Measurements from ENCODE around the gene TH. TPM values are rescaled to one million over a fixed set of nuclear protein-coding genes. Genes with fewer than 3 reads are reported as not detected.
"Not testable (repeated sequence)": the region's sequence is repeated elsewhere in the genome, so short reads cannot be mapped to it uniquely, and the experiment has no call there.

TH gene
- polyA plus RNA-seq, 2 of the 4 experiments (the other 2 are of a cell fraction), result not detected

DNA sequence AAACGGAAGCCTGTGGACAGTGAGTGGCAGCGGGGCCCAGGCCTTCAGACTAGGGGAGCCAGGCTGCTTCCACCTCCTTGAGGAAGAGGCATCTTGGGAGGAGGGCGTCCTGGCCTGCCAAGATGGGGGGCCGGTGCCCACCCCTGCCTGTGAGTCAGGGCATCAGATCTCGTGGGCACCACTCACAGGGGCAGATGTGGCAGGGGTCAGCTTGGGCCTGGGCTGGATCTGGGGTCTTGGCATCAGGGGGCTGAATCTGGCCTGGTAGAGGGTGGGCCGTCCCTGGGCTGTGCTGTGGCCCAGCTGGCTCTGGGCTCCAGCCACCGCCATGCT lies 24.1 kb upstream of the TH start:
- no peaks in the 10 kb centered on the region for H3K4me1 ChIP-seq
- WGBS (ENCODE audit: missing lambda C conversion rate), result 43% methylated on average over 1 of the region's 7 CpGs
- H3K9me3 ChIP-seq, result no peaks in the 10 kb centered on the region
- FAIRE-seq (no peak), ATAC-seq (no peak; a peak in 1 of 6 replicates), DNase-seq (ENCODE audit: low read depth in 1 of 2, low spot score in 1 of 2) (no peak)
- no peak overlapping the region for H3K4me2 ChIP-seq
- ChIA-PET CTCF (interaction anchor here (0.6 to 6.1 kb wide), 23 partner anchors 8 to 336 kb away, joined by 3 to 90 read pairs (median 5); partner anchors contain the start of gene ASCL2), POLR2A (no interaction called here)
- TF ChIP-seq ZNF302 (CRISPR knock-in tag; IDR thresholded peaks at IDR 0.05), result no peak
- TF ChIP-seq EP300 (IDR thresholded peaks at IDR 0.05), result no peak
- TF ChIP-seq GATA3 (IDR thresholded peaks at IDR 0.05; ENCODE audit: borderline replicate concordance), result no peak
- TF ChIP-seq HDAC2 (IDR thresholded peaks at IDR 0.05), result no peak
- TF ChIP-seq, protein P1, sequence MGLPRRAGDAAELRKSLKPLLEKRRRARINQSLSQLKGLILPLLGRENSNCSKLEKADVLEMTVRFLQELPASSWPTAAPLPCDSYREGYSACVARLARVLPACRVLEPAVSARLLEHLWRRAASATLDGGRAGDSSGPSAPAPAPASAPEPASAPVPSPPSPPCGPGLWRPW (IDR thresholded peaks at IDR 0.05), result no peak
- no peak overlapping the region for H3K27ac ChIP-seq
- H3K4me3 ChIP-seq, result no peak overlapping the region

DNA sequence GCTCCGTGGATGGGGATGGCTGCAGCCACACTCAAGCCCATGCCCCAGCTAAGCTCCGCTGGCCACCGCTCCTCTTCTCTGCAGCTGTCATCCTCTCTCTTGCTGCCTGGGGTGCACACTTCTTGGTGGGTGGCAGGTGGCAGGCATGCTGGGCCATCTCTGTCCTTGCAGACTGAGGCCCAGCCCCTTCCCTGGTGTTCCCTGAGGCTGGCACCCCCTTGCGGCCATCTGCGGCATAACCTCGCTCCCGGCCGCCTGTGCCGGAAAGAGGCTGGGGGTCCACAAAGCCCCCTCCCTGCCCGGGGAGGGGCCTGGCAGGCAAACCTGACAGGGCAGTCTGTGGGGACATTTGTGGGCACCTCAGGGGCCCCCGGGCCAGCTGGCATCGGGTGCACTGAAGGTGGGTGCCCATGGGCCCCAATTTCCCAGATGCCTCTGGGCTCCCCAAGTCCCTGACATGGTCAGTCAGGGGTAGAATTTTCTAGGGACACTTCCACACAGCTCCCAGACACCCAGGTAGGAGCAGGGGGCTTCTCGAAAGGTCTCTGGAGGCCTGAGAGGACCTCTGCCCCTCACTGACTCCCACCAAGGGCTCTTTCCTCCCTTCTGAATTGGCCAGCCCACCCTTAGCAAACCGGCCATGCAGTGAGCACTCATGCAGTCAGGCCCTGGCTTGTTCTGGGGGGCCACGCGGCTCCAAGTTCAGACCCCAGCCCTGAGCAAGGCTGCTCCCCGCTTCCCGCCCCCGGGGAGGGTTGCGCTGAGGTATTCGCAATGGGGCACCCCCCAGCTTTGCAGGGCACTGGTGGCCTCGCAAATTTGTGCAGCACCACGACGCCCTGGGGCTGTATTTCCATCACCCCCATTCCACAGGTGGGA lies 23.5 kb upstream of the TH start:
- H3K4me3 ChIP-seq, result no peak overlapping the region
- H3K27ac ChIP-seq, result no peak overlapping the region
- H3K4me2 ChIP-seq, result peak overlapping the region; percentile 58; the same call in 2 of the 3 replicates
- ChIA-PET POLR2A (no interaction called here), CTCF (interaction anchor here (0.6 to 6.1 kb wide), 46 partner anchors 8 to 755 kb away, joined by 3 to 90 read pairs (median 4); partner anchors contain the start of genes ASCL2, INS, TSPAN32 and TSSC4)
- no peaks in the 10 kb centered on the region for H3K9me3 ChIP-seq
- DNase-seq (ENCODE audit: low read depth in 1 of 2, low spot score in 1 of 2) (peak; percentile 44 to 62), ATAC-seq (peak; percentile 35 to 71; a peak in 4 of 6 replicates), FAIRE-seq (no peak)
- TF ChIP-seq RAD21 (conservative IDR thresholded peaks at IDR 0.05 in 1 of 2, IDR thresholded peaks at IDR 0.05 in 1 of 2) (peak; percentile 18 to 33; a peak in 2 of 5 replicates), PHF8 (IDR thresholded peaks at IDR 0.05; ENCODE audit: borderline replicate concordance, low read depth) (no peak), SMC3 (IDR thresholded peaks at IDR 0.05) (peak; percentile 37; the same call in 2 of the 3 replicates), ZFP36 (IDR thresholded peaks at IDR 0.05; ENCODE audit: borderline replicate concordance, partially characterized antibody) (no peak)
- TF ChIP-seq, protein P2, sequence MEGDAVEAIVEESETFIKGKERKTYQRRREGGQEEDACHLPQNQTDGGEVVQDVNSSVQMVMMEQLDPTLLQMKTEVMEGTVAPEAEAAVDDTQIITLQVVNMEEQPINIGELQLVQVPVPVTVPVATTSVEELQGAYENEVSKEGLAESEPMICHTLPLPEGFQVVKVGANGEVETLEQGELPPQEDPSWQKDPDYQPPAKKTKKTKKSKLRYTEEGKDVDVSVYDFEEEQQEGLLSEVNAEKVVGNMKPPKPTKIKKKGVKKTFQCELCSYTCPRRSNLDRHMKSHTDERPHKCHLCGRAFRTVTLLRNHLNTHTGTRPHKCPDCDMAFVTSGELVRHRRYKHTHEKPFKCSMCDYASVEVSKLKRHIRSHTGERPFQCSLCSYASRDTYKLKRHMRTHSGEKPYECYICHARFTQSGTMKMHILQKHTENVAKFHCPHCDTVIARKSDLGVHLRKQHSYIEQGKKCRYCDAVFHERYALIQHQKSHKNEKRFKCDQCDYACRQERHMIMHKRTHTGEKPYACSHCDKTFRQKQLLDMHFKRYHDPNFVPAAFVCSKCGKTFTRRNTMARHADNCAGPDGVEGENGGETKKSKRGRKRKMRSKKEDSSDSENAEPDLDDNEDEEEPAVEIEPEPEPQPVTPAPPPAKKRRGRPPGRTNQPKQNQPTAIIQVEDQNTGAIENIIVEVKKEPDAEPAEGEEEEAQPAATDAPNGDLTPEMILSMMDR (IDR thresholded peaks at IDR 0.05), result peak; percentile 77
- TF ChIP-seq, protein P1 (IDR thresholded peaks at IDR 0.05), result no peak
- H3K4me1 ChIP-seq, result no peaks in the 10 kb centered on the region
- WGBS (ENCODE audit: missing lambda C conversion rate), result 35% methylated on average over 18 of the region's 24 CpGs

DNA sequence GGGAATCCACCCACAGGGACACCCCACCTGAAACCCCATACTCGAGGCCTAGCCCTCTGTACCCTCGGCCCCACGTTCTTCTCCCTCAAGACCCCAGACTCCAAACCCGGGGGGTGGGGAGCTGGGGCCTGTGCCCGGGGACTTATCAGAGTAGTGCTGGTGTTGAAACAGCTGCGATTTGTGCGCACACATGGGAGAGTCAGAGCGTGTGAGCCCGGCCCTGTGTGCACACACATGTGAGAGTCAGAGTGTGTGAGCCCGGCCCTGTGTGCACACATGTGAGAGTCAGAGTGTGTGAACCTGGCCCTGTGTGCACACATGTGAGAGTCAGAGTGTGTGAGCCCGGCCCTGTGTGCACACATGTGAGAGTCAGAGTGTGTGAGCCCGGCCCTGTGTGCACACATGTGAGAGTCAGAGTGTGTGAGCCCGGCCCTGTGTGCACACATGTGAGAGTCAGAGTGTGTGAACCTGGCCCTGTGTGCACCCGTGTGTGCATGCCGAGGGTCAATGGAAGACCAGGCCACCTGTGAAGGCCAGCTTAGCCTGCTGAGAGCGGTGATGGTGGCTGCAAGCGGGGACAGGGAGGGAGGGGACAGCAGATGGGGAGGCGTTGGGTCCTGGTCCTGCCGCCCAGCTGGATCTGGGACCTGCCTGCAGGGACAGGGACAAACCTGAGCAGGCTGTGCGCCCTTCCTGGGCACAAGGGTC lies 22.4 kb upstream of the TH start:
- FAIRE-seq, result not testable (repeated sequence)

DNA sequence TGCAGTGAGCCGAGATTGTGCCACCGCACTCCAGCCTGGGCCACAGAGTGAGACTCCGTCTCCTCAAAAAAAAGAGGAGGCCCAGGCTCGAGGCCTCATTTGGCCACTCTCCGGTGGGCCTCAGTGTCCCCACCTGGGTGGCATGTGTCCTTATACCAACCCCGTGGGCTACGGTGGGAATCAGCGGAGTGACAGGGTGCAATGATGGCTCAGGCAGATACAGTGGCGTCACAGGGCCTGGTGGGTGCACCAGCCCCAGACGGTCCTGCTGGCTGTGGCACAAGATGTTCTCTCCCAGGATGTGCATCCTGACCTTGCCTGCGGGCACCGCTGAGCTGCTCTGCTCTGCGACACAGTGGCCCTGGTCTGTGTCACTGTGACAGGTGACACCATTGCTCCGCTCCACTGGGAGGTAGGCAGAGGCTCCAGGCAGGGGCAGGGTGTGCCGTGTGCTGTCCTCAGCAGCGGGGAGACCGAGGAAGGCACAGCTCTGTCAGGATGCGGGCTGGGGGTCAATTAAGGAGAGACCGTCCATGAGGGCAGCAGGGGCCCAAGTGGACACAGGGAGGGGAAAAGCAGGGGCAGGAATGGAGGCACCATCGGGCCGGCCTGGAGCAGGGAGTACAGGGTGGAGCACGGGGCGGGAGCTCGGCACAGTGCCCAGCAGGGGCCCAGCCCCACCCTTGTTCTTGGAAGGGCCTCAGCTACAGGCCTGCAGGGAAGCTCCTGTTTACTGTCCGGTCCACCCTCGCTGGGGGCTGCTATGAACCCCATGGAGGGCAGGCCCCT lies 21.7 kb upstream of the TH start:
- no peak for TF ChIP-seq MAZ (IDR thresholded peaks at IDR 0.05; ENCODE audit: borderline replicate concordance, low read depth, low read length)
- no peak for TF ChIP-seq HOXA7 (CRISPR knock-in tag; IDR thresholded peaks at IDR 0.05)
- TF ChIP-seq ZC3H11A (IDR thresholded peaks at IDR 0.05), result no peak
- TF ChIP-seq JUN (IDR thresholded peaks at IDR 0.05), result no peak
- TF ChIP-seq, protein P3, sequence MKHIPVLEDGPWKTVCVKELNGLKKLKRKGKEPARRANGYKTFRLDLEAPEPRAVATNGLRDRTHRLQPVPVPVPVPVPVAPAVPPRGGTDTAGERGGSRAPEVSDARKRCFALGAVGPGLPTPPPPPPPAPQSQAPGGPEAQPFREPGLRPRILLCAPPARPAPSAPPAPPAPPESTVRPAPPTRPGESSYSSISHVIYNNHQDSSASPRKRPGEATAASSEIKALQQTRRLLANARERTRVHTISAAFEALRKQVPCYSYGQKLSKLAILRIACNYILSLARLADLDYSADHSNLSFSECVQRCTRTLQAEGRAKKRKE (CRISPR knock-in tag; IDR thresholded peaks at IDR 0.05; ENCODE audit: low read depth), result no peak
- no peak for TF ChIP-seq RNF2 (IDR thresholded peaks at IDR 0.05; ENCODE audit: borderline replicate concordance, low read depth)
- 72% methylated on average over 14 of the region's 26 CpGs for WGBS (ENCODE audit: missing lambda C conversion rate)
- FAIRE-seq (no peak), ATAC-seq (no peak), DNase-seq (ENCODE audit: low read depth in 1 of 2, low spot score in 1 of 2) (no peak)
- ChIA-PET CTCF (interaction anchor here (0.5 to 6.1 kb wide), 21 partner anchors 7 to 696 kb away, joined by 3 to 90 read pairs (median 7); partner anchors contain the start of genes INS and TSSC4), POLR2A (no interaction called here)
- Histone ChIP-seq H3K4me3 (no peak overlapping the region), H3K9me3 (no peaks in the 10 kb centered on the region), H3K27ac (no peak overlapping the region), H3K4me1 (no peaks in the 10 kb centered on the region), H3K4me2 (no peak overlapping the region)

More for the DNA sequence above, 22.4 kb upstream of the TH start:
- CTCF ChIA-PET, result interaction anchor here (0.5 to 6.1 kb wide), 36 partner anchors 8 to 719 kb away, joined by 3 to 90 read pairs (median 4); partner anchors contain the start of genes ASCL2, INS, TSPAN32 and TSSC4
- H3K4me1 ChIP-seq; H3K9me3 ChIP-seq; DNase-seq (ENCODE audit: low read depth in 1 of 2, low spot score in 1 of 2); H3K27ac ChIP-seq; POLR2A ChIA-PET; H3K4me3 ChIP-seq; H3K4me2 ChIP-seq; ATAC-seq: not testable (repeated sequence)
- WGBS (ENCODE audit: missing lambda C conversion rate), result 60% methylated on average over 7 of the region's 20 CpGs

All from A549 (cell line).